H1 (cell line): ENCODE results near the gene FBXW5. TPM values are rescaled to one million over a fixed set of nuclear protein-coding genes. Genes with fewer than 3 reads are reported as not detected.

Experiments used
- EGR1 ChIP-seq: IDR thresholded peaks from 2 replicates; pipeline ENCODE4 v1.6.1; 2011; ENCODE audit warnings: low read depth, low read length, borderline replicate concordance
- EZH2 ChIP-seq: fragments of 200-600 bp; sonication (generic); IDR thresholded peaks from 2 replicates; pipeline ENCODE4 v1.7.1; 2012; ENCODE audit warnings: low read depth, mild to moderate bottlenecking, moderate library complexity, low read length, inconsistent platforms; ENCODE audit not compliant: severe bottlenecking
- HDAC2 ChIP-seq, 2 experiments: fragments of 300-600 bp in 1 of 2; sonication (generic) in 1 of 2; IDR thresholded peaks; 2 replicates each; pipeline ENCODE4 v1.6.1; 2011 to 2012; ENCODE audit warnings: low read depth in 2 of 2, low read length in 2 of 2, mild to moderate bottlenecking in 2 of 2, moderate library complexity in 2 of 2, borderline replicate concordance in 1 of 2, inconsistent platforms in 1 of 2
- RBBP5 ChIP-seq: IDR thresholded peaks from 2 replicates; pipeline ENCODE4 v1.7.1; 2012; ENCODE audit warnings: low read depth, mild to moderate bottlenecking, inconsistent platforms, low read length, moderate library complexity, borderline replicate concordance
- RNF2 ChIP-seq: fragments of 200-900, 300-1000 bp; sonication (generic); IDR thresholded peaks from 2 replicates; pipeline ENCODE4 v1.7.1; 2016; ENCODE audit warnings: borderline replicate concordance, low read depth, mild to moderate bottlenecking, antibody characterized with exemption, low read length; ENCODE audit not compliant: poor library complexity, severe bottlenecking; ENCODE audit errors: missing control alignments
- polyA plus RNA-seq, 7 experiments: library from polyadenylated mRNA; depleted of rRNA in 3 of 7; stranded (reverse) in 5 of 7; unstranded in 2 of 7; fragments of >200 nt in 5 of 7; fragments of 200-250 nt in 2 of 7; gene quantifications; 1 replicate in 5 of 7; 2 replicates in 1 of 7; 4 replicates in 1 of 7; pipeline versions ENCODE4 v1.2.1 to v1.2.3, GENCODE V29; 2011 to 2013; ENCODE audit warnings: missing spikeins in 2 of 7, mixed read lengths in 2 of 7
- total RNA-seq: library from RNA; stranded (reverse); fragmentation: NEBNext Ultra II Directional; extraction: Animal tissue kit (Norgen Biotek cat#: 25700); gene quantifications from 2 replicates; pipeline ENCODE4 v1.2.1, GENCODE V29; 2021
- TF ChIP-seq, protein P1 (sequence below): fragments of 300-600 bp; sonication (generic); IDR thresholded peaks from 2 replicates; pipeline ENCODE4 v1.7.1; 2012; ENCODE audit warnings: low read length, moderate library complexity, mild to moderate bottlenecking, inconsistent platforms; ENCODE audit not compliant: insufficient replicate concordance

The FBXW5 gene
- total and polyA plus RNA-seq, 2 of the 8 experiments (the other 6 are each of a cell fraction or from before 2014, with no cell fraction given) = 49.0 to 71.0 TPM

DNA sequence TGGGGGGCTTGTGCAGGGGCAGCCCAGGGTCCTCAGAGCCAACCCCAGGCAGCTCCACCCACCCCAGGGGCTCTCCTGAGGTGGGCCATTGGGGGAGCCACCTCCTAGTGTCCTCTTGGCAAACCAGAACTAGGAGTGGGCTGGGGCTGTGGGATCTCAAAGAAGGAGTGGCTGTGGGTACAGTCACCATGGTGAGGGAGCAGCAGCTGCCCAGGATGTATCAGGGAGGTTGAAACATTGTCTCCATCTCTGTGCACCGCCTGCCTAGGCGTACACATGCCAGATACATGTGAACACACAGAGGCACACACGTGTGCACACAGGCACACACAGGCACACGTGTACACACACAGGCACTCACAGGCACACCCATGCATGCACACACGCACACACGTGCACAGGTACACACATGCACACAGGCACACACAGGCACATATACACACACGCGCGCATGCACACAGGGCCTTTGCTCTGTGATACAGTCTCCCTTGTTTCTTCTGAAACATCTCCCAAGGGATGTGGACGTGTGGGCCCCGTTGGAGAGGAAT is 18.2 kb upstream of the FBXW5 start (continued):
- TF ChIP-seq, protein P1, sequence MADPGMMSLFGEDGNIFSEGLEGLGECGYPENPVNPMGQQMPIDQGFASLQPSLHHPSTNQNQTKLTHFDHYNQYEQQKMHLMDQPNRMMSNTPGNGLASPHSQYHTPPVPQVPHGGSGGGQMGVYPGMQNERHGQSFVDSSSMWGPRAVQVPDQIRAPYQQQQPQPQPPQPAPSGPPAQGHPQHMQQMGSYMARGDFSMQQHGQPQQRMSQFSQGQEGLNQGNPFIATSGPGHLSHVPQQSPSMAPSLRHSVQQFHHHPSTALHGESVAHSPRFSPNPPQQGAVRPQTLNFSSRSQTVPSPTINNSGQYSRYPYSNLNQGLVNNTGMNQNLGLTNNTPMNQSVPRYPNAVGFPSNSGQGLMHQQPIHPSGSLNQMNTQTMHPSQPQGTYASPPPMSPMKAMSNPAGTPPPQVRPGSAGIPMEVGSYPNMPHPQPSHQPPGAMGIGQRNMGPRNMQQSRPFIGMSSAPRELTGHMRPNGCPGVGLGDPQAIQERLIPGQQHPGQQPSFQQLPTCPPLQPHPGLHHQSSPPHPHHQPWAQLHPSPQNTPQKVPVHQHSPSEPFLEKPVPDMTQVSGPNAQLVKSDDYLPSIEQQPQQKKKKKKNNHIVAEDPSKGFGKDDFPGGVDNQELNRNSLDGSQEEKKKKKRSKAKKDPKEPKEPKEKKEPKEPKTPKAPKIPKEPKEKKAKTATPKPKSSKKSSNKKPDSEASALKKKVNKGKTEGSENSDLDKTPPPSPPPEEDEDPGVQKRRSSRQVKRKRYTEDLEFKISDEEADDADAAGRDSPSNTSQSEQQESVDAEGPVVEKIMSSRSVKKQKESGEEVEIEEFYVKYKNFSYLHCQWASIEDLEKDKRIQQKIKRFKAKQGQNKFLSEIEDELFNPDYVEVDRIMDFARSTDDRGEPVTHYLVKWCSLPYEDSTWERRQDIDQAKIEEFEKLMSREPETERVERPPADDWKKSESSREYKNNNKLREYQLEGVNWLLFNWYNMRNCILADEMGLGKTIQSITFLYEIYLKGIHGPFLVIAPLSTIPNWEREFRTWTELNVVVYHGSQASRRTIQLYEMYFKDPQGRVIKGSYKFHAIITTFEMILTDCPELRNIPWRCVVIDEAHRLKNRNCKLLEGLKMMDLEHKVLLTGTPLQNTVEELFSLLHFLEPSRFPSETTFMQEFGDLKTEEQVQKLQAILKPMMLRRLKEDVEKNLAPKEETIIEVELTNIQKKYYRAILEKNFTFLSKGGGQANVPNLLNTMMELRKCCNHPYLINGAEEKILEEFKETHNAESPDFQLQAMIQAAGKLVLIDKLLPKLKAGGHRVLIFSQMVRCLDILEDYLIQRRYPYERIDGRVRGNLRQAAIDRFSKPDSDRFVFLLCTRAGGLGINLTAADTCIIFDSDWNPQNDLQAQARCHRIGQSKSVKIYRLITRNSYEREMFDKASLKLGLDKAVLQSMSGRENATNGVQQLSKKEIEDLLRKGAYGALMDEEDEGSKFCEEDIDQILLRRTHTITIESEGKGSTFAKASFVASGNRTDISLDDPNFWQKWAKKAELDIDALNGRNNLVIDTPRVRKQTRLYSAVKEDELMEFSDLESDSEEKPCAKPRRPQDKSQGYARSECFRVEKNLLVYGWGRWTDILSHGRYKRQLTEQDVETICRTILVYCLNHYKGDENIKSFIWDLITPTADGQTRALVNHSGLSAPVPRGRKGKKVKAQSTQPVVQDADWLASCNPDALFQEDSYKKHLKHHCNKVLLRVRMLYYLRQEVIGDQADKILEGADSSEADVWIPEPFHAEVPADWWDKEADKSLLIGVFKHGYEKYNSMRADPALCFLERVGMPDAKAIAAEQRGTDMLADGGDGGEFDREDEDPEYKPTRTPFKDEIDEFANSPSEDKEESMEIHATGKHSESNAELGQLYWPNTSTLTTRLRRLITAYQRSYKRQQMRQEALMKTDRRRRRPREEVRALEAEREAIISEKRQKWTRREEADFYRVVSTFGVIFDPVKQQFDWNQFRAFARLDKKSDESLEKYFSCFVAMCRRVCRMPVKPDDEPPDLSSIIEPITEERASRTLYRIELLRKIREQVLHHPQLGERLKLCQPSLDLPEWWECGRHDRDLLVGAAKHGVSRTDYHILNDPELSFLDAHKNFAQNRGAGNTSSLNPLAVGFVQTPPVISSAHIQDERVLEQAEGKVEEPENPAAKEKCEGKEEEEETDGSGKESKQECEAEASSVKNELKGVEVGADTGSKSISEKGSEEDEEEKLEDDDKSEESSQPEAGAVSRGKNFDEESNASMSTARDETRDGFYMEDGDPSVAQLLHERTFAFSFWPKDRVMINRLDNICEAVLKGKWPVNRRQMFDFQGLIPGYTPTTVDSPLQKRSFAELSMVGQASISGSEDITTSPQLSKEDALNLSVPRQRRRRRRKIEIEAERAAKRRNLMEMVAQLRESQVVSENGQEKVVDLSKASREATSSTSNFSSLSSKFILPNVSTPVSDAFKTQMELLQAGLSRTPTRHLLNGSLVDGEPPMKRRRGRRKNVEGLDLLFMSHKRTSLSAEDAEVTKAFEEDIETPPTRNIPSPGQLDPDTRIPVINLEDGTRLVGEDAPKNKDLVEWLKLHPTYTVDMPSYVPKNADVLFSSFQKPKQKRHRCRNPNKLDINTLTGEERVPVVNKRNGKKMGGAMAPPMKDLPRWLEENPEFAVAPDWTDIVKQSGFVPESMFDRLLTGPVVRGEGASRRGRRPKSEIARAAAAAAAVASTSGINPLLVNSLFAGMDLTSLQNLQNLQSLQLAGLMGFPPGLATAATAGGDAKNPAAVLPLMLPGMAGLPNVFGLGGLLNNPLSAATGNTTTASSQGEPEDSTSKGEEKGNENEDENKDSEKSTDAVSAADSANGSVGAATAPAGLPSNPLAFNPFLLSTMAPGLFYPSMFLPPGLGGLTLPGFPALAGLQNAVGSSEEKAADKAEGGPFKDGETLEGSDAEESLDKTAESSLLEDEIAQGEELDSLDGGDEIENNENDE = no peak
- TF ChIP-seq HDAC2 (IDR thresholded peaks at IDR 0.05; ENCODE audit: borderline replicate concordance in 1 of 2, low read depth in 2 of 2, low read length in 2 of 2) = no peak
- no peak for TF ChIP-seq RNF2
- TF ChIP-seq RBBP5 = no peak
- TF ChIP-seq EZH2 = no peak
- TF ChIP-seq EGR1 = no peak
